Hepatocyte (in vitro differentiated cells): ENCODE data around the gene ABCA13. TPM values are rescaled to one million over a fixed set of nuclear protein-coding genes. Genes with fewer than 3 reads are reported as not detected.

Experiments used
- DNase-seq: peaks from one replicate; pipeline ENCODE4 v3.0.0-alpha.2; 2016; ENCODE audit warnings: low spot score
- H2AFZ ChIP-seq: fragments of 200-600 bp; sonication (generic); 2 replicates; pipeline ENCODE4 v1.6.0; 2016; ENCODE audit warnings: antibody characterized with exemption, mild to moderate bottlenecking
- H3K27ac ChIP-seq: fragments of 200-600 bp; sonication (generic); 2 replicates; pipeline ENCODE4 v1.5.1; 2016; ENCODE audit warnings: mild to moderate bottlenecking
- H3K27me3 ChIP-seq: fragments of 200-600 bp; sonication (generic); 2 replicates; pipeline ENCODE4 v1.6.1; 2016
- H3K36me3 ChIP-seq: fragments of 200-600 bp; sonication (generic); replicated peaks from 2 replicates; pipeline ENCODE4 v1.5.1; 2016; ENCODE audit warnings: low read depth; ENCODE audit not compliant: insufficient read depth
- H3K4me1 ChIP-seq: fragments of 200-600 bp; sonication (generic); 2 replicates; pipeline ENCODE4 v1.5.1; 2016; ENCODE audit warnings: mild to moderate bottlenecking, moderate library complexity; ENCODE audit not compliant: insufficient read depth
- H3K4me2 ChIP-seq: fragments of 200-600 bp; sonication (generic); 2 replicates; pipeline ENCODE4 v1.6.0; 2016
- H3K4me3 ChIP-seq: fragments of 200-600 bp; sonication (generic); 2 replicates; pipeline ENCODE4 v1.5.1; 2016; ENCODE audit warnings: mild to moderate bottlenecking
- H3K79me2 ChIP-seq: fragments of 200-600 bp; sonication (generic); 2 replicates; pipeline ENCODE4 v1.6.0; 2017; ENCODE audit warnings: mild to moderate bottlenecking
- H3K9me2 ChIP-seq: fragments of 200-600 bp; sonication (generic); replicated peaks from 2 replicates; pipeline ENCODE4 v1.6.0; 2017; ENCODE audit warnings: mild to moderate bottlenecking; ENCODE audit not compliant: insufficient read depth
- H3K9me3 ChIP-seq: fragments of 200-600 bp; sonication (generic); 2 replicates; pipeline ENCODE4 v1.5.1; 2016; ENCODE audit warnings: low read depth, mild to moderate bottlenecking
- H4K20me1 ChIP-seq: fragments of 200-600 bp; sonication (generic); 2 replicates; pipeline ENCODE4 v1.6.0; 2016; ENCODE audit warnings: mild to moderate bottlenecking; ENCODE audit not compliant: insufficient read depth, poor library complexity, severe bottlenecking
- EZH2 ChIP-seq: fragments of 200-600 bp; sonication (generic); IDR thresholded peaks from 2 replicates; pipeline ENCODE4 v1.6.1; 2016; ENCODE audit warnings: antibody characterized with exemption, mild to moderate bottlenecking, borderline replicate concordance
- EZH2phosphoT487 ChIP-seq: fragments of 200-600 bp; sonication (generic); IDR thresholded peaks from one replicate; pipeline ENCODE4 v1.6.1; 2018; ENCODE audit warnings: antibody characterized with exemption, mild to moderate bottlenecking, low read depth, moderate library complexity; ENCODE audit not compliant: unreplicated experiment, severe bottlenecking
- WGBS: methylation state at CpG from one replicate; pipeline ENCODE4 v1.1.6; 2016; ENCODE audit warnings: low lambda C conversion rate; ENCODE audit errors: missing lambda C conversion rate; 5-methylcytosine and 5-hydroxymethylcytosine counted together
- polyA plus RNA-seq: library from polyadenylated mRNA; unstranded; fragments of >200 nt; fragmentation: Nextera tagmentation; extraction: Ambion mirVana; gene quantifications from 2 replicates; pipeline ENCODE4 v1.2.1, GENCODE V29; 2016
- total RNA-seq: library from RNA; depleted of rRNA; stranded (reverse); fragments of >200 nt; gene quantifications from 2 replicates; pipeline ENCODE4 v1.2.3, GENCODE V29; 2014
- TF ChIP-seq, protein P1 (sequence below): fragments of 200-600 bp; sonication (generic); IDR thresholded peaks from 2 replicates; pipeline ENCODE4 v1.5.1; 2016; ENCODE audit warnings: antibody characterized with exemption, mild to moderate bottlenecking; ENCODE audit not compliant: poor library complexity

ABCA13 gene
- total and polyA plus RNA-seq, 2 experiments from 2014 or later = 0.57 to 2.0 TPM

DNA sequence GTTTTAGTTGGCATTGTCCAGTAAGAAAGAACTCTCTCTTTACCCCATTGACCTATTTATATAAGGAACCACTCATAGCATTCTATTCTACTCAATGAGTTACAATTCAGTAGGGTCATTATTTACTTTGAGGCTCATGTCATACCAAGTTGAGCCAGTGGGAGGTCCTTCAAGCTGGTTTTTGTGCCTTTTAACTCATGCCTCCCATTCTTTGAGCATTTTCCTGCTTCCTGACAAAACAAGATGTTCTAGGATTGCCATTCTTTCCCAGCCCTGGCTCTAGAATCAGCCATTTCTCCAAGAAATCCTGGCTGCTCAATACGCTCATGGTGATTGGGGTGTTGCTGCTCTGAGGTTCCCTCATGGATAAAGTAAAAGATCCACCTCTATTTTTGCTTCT is 250.1 kb downstream of the ABCA13 start:
- no peaks in the 10 kb centered on the region for H4K20me1 ChIP-seq
- no peaks in the 10 kb centered on the region for H3K9me2 ChIP-seq
- H3K4me3 ChIP-seq = no peak overlapping the region
- no peaks in the 10 kb centered on the region for H3K36me3 ChIP-seq
- H3K27ac ChIP-seq = no peak overlapping the region
- no peaks in the 10 kb centered on the region for H3K9me3 ChIP-seq
- TF ChIP-seq EZH2phosphoT487 = no peak
- no peaks in the 10 kb centered on the region for H3K4me1 ChIP-seq
- H2AFZ ChIP-seq = no peak overlapping the region
- H3K4me2 ChIP-seq = no peak overlapping the region
- WGBS = 96% methylated on average over 1 of the region's 1 CpG
- no peaks in the 10 kb centered on the region for H3K27me3 ChIP-seq
- no peak for DNase-seq
- no peaks in the 10 kb centered on the region for H3K79me2 ChIP-seq

DNA sequence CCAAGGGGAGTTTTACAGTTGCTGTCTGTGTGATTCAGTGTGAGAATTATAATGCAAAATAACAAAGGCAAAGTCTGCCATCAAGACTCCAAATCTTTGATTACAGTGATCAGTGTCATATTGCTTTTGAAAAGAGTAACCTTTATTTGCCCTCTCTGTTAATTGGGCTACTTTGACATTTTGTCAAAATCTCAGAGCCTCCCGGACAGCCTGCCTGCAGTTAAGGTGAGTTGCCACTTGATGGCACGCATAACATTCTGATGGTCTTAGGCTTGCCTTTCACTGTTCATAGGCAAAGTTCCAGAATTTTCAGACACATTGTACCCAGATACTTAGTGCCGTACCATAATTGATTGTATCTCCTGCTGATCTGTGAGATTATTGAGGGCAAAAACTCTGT is 253.5 kb downstream of the ABCA13 start:
- Histone ChIP-seq H2AFZ (no peak overlapping the region), H3K9me2 (no peaks in the 10 kb centered on the region), H3K4me1 (no peaks in the 10 kb centered on the region), H3K27ac (no peak overlapping the region), H3K9me3 (no peaks in the 10 kb centered on the region), H3K79me2 (no peaks in the 10 kb centered on the region), H3K36me3 (no peaks in the 10 kb centered on the region), H3K27me3 (no peaks in the 10 kb centered on the region), H3K4me2 (no peak overlapping the region), H3K4me3 (no peak overlapping the region), H4K20me1 (no peaks in the 10 kb centered on the region)
- TF ChIP-seq, protein P1, sequence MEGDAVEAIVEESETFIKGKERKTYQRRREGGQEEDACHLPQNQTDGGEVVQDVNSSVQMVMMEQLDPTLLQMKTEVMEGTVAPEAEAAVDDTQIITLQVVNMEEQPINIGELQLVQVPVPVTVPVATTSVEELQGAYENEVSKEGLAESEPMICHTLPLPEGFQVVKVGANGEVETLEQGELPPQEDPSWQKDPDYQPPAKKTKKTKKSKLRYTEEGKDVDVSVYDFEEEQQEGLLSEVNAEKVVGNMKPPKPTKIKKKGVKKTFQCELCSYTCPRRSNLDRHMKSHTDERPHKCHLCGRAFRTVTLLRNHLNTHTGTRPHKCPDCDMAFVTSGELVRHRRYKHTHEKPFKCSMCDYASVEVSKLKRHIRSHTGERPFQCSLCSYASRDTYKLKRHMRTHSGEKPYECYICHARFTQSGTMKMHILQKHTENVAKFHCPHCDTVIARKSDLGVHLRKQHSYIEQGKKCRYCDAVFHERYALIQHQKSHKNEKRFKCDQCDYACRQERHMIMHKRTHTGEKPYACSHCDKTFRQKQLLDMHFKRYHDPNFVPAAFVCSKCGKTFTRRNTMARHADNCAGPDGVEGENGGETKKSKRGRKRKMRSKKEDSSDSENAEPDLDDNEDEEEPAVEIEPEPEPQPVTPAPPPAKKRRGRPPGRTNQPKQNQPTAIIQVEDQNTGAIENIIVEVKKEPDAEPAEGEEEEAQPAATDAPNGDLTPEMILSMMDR = peak; percentile 67
- no peak for TF ChIP-seq EZH2phosphoT487
- WGBS = 32% methylated on average over 3 of the region's 3 CpGs
- DNase-seq = peak; percentile 44

DNA sequence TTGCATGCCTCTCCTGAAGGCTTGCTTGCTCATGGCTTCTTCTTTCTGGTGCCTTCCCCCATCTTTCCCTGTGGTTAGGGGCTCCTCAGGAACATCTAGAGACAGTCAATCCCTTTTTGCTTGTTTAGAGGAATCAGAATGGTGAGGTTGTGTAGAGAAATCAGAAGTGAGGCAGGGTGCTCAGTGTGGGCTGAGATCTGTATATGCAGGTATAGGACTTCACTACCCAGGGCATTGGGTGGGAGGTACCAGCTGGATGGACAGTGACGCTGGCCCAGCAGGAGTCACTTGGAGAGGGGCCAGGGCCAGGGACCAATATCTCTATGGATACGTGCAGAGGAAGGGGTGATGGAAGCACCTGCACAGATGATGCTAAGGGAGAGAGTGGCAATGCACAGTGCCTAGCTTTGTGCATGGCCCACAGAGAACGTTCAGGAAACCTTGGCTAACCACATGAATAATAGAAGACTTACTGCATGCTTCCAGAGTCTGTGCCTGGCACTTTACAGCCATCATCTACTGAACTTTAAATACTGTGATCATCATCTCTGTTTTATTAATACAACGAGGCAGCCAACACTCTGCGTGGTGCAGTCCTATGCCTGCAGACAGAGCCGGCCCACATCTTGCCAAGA is 255.2 kb downstream of the ABCA13 start:
- no peak for DNase-seq
- WGBS = 92% methylated on average over 6 of the region's 6 CpGs
- Histone ChIP-seq H3K9me2 (no peaks in the 10 kb centered on the region), H3K27ac (no peak overlapping the region), H3K4me1 (no peaks in the 10 kb centered on the region), H3K9me3 (no peaks in the 10 kb centered on the region), H3K79me2 (no peaks in the 10 kb centered on the region), H4K20me1 (no peaks in the 10 kb centered on the region), H3K4me2 (no peak overlapping the region), H3K27me3 (no peaks in the 10 kb centered on the region), H3K4me3 (no peak overlapping the region), H3K36me3 (no peaks in the 10 kb centered on the region), H2AFZ (no peak overlapping the region)
- TF ChIP-seq EZH2 (no peak), EZH2phosphoT487 (no peak)
- TF ChIP-seq, protein P1 = no peak

DNA sequence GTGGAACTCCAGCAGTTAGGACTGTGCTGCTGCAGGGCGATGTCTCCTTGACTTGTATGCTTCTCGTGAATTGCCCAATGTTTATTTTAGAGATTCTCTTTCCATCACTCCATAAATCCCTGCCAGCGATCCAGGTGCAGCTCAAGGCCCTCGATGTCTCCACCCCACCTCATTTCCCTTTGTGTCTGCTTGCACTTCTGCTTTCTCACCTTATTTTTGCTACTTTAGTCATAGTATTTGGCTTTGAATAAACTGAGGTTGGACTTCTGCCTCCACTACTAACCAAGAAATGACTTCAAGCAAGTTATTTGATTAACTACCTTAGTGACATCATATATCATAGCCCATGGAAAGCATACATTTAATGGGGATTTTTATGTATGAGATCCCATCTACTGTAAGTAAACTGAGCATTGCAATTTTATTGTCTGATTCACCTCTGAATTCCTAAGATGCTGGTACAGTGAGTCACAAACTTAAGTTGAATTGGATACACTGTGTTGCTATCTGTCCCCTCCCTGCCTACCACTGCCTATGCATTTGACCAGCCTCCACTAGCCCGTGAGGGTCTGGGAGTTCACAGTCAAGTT is 255.8 kb downstream of the ABCA13 start:
- WGBS = 56% methylated on average over 5 of the region's 5 CpGs
- no peaks in the 10 kb centered on the region for H3K9me3 ChIP-seq
- no peaks in the 10 kb centered on the region for H3K27me3 ChIP-seq
- H2AFZ ChIP-seq = no peak overlapping the region
- H3K27ac ChIP-seq = no peak overlapping the region
- DNase-seq = peak; percentile 26
- H3K4me2 ChIP-seq = no peak overlapping the region
- H4K20me1 ChIP-seq = no peaks in the 10 kb centered on the region
- H3K9me2 ChIP-seq = no peaks in the 10 kb centered on the region
- H3K36me3 ChIP-seq = no peaks in the 10 kb centered on the region
- no peak overlapping the region for H3K4me3 ChIP-seq
- no peaks in the 10 kb centered on the region for H3K4me1 ChIP-seq
- H3K79me2 ChIP-seq = no peaks in the 10 kb centered on the region
- TF ChIP-seq EZH2phosphoT487 (no peak), EZH2 (no peak)
- TF ChIP-seq, protein P1 = no peak
